ENCODE measurements around the gene HOXB4. TPM values are rescaled to one million over a fixed set of nuclear protein-coding genes. Genes with fewer than 3 reads are reported as not detected.

The HOXB4 gene
- total RNA-seq, 1 experiment from 2014 or later = 0.04 TPM

GRCh38 chr17:48627118-48627597, 49.0 kb upstream of the HOXB4 start:
- Mint-ChIP-seq H3K4me3 (peak overlapping the region; percentile 23; the same call in 1 of the 2 replicates), H3K27me3 (ENCODE audit: low read depth) (peaks cover 100% of the 10 kb centered on the region; the same call in 1 of the 2 replicates)

More at GRCh38 chr17:48627118-48627597, 49.0 kb upstream of the HOXB4 start:
- DNase-seq (ENCODE audit: low spot score) = no peak
- Mint-ChIP-seq H3K36me3 (no peaks in the 10 kb centered on the region; the same call in 1 of the 2 replicates), H3K27ac (no peak overlapping the region), H3K4me1 (peaks cover 12% of the 10 kb centered on the region), H3K9me3 (no peaks in the 10 kb centered on the region)
- TF ChIP-seq, protein P1, sequence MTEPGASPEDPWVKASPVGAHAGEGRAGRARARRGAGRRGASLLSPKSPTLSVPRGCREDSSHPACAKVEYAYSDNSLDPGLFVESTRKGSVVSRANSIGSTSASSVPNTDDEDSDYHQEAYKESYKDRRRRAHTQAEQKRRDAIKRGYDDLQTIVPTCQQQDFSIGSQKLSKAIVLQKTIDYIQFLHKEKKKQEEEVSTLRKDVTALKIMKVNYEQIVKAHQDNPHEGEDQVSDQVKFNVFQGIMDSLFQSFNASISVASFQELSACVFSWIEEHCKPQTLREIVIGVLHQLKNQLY (CRISPR knock-in tag; IDR thresholded peaks at IDR 0.05) = no peak
- TF ChIP-seq ZBTB21 (CRISPR knock-in tag; IDR thresholded peaks at IDR 0.05; ENCODE audit: borderline replicate concordance) = no peak
- TF ChIP-seq CREB1 (CRISPR knock-in tag; IDR thresholded peaks at IDR 0.05) = no peak
- TF ChIP-seq ZNF121 (CRISPR knock-in tag; IDR thresholded peaks at IDR 0.05) = no peak
- TF ChIP-seq, protein P2, sequence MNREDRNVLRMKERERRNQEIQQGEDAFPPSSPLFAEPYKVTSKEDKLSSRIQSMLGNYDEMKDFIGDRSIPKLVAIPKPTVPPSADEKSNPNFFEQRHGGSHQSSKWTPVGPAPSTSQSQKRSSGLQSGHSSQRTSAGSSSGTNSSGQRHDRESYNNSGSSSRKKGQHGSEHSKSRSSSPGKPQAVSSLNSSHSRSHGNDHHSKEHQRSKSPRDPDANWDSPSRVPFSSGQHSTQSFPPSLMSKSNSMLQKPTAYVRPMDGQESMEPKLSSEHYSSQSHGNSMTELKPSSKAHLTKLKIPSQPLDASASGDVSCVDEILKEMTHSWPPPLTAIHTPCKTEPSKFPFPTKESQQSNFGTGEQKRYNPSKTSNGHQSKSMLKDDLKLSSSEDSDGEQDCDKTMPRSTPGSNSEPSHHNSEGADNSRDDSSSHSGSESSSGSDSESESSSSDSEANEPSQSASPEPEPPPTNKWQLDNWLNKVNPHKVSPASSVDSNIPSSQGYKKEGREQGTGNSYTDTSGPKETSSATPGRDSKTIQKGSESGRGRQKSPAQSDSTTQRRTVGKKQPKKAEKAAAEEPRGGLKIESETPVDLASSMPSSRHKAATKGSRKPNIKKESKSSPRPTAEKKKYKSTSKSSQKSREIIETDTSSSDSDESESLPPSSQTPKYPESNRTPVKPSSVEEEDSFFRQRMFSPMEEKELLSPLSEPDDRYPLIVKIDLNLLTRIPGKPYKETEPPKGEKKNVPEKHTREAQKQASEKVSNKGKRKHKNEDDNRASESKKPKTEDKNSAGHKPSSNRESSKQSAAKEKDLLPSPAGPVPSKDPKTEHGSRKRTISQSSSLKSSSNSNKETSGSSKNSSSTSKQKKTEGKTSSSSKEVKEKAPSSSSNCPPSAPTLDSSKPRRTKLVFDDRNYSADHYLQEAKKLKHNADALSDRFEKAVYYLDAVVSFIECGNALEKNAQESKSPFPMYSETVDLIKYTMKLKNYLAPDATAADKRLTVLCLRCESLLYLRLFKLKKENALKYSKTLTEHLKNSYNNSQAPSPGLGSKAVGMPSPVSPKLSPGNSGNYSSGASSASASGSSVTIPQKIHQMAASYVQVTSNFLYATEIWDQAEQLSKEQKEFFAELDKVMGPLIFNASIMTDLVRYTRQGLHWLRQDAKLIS (CRISPR knock-in tag; IDR thresholded peaks at IDR 0.05; ENCODE audit: borderline replicate concordance) = no peak
- no peak for TF ChIP-seq ESRRA (CRISPR knock-in tag; IDR thresholded peaks at IDR 0.05; ENCODE audit: borderline replicate concordance)
- TF ChIP-seq TCF7 (CRISPR knock-in tag; IDR thresholded peaks at IDR 0.05; ENCODE audit: low read depth) = no peak
- TF ChIP-seq, protein P3, sequence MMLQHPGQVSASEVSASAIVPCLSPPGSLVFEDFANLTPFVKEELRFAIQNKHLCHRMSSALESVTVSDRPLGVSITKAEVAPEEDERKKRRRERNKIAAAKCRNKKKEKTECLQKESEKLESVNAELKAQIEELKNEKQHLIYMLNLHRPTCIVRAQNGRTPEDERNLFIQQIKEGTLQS (CRISPR knock-in tag; conservative IDR thresholded peaks at IDR 0.05) = no peak
- no peak for TF ChIP-seq ATF6 (CRISPR knock-in tag; IDR thresholded peaks at IDR 0.05)
- no peak for TF ChIP-seq ZNF425 (CRISPR knock-in tag; conservative IDR thresholded peaks at IDR 0.05)
- TF ChIP-seq HMGA2 (CRISPR knock-in tag; IDR thresholded peaks at IDR 0.05) = no peak
- no peak for TF ChIP-seq NR1H2 (CRISPR knock-in tag; IDR thresholded peaks at IDR 0.05)
- ChIA-PET POLR2A (no interaction called here), CTCF (interaction anchor here (3.5 kb wide), 1 partner anchor 9 kb away, joined by 54 read pairs; no protein-coding TSS in a partner anchor)
- no peak for ATAC-seq
